Vagina (tissue), 2 donors: ENCODE measurements around the gene KCNH2. TPM values are rescaled to one million over a fixed set of nuclear protein-coding genes. Genes with fewer than 3 reads are reported as not detected.
"Not testable (repeated sequence)": the region's sequence is repeated elsewhere in the genome, so short reads cannot be mapped to it uniquely, and the experiment has no call there.

ENCODE experiments used
- DNase-seq, 2 donors: peaks; one replicate each; pipeline ENCODE4 v3.0.0-alpha.2; 2017; ENCODE audit errors: extremely low spot score in 2 of 2
- H3K27ac ChIP-seq: fragments of 200-600 bp; sonication (generic); one replicate; pipeline ENCODE4 v1.5.1; 2019
- H3K27me3 ChIP-seq: fragments of 200-600 bp; sonication (generic); one replicate; pipeline ENCODE4 v1.5.1; 2019
- H3K36me3 ChIP-seq, 2 donors: fragments of 200-600 bp; sonication (generic); one replicate each; pipeline ENCODE4 v1.5.1; 2017 to 2019
- H3K4me1 ChIP-seq: fragments of 200-600 bp; sonication (generic); one replicate; pipeline ENCODE4 v1.5.1; 2019
- H3K4me3 ChIP-seq, 2 donors: fragments of 200-600 bp; sonication (generic); 1 replicate in 1 of 2; 2 replicates in 1 of 2; pipeline ENCODE4 v1.5.1; 2016 to 2019
- H3K9me3 ChIP-seq: fragments of 200-600 bp; sonication (generic); one replicate; pipeline ENCODE4 v1.5.1; 2019
- CTCF ChIP-seq, 3 experiments: fragments of 450-650 bp in 2 of 3; fragments of 200-600 bp in 1 of 3; sonication (generic) in 1 of 3; IDR thresholded peaks; one replicate each; pipeline ENCODE4 v1.5.1; 2017 to 2019; ENCODE audit warnings: antibody characterized with exemption in 3 of 3, mild to moderate bottlenecking in 2 of 3, moderate library complexity in 2 of 3
- POLR2A ChIP-seq, 2 donors: fragments of 450-650 bp; IDR thresholded peaks; one replicate each; pipeline ENCODE4 v1.6.1; 2017; ENCODE audit warnings: antibody characterized with exemption in 2 of 2, mild to moderate bottlenecking in 2 of 2, moderate library complexity in 2 of 2
- POLR2AphosphoS5 ChIP-seq, 2 donors: sonication (generic); formaldehyde crosslinking; IDR thresholded peaks; one replicate each; pipeline ENCODE4 v1.9.0; 2017; ENCODE audit warnings: antibody characterized with exemption in 2 of 2, mild to moderate bottlenecking in 2 of 2, low read depth in 1 of 2; ENCODE audit not compliant: insufficient read depth in 1 of 2
- intact Hi-C: fragments of 100-400 bp; cut with DNase I; formaldehyde crosslinking; loops from one replicate; pipeline ENCODE4 v1.15.1; 2023
- total RNA-seq: library from RNA; depleted of rRNA; stranded (reverse); fragments of >200 nt; gene quantifications from one replicate; pipeline ENCODE4 v1.2.3, GENCODE V29; 2016

The KCNH2 gene
- total RNA-seq, 1 donor from 2014 or later, result 6.4 TPM

GRCh38 chr7:150912427-150912826 is 65.7 kb downstream of the KCNH2 start:
- no peak overlapping the region for H3K4me3 ChIP-seq
- H3K27me3 ChIP-seq, result no peaks in the 10 kb centered on the region
- TF ChIP-seq POLR2A (IDR thresholded peaks at IDR 0.05), result no peak
- no peak for TF ChIP-seq POLR2AphosphoS5 (IDR thresholded peaks at IDR 0.05; ENCODE audit: insufficient read depth in 1 of 2, low read depth in 1 of 2)
- TF ChIP-seq CTCF (IDR thresholded peaks at IDR 0.05), result no peak
- no peak overlapping the region for H3K27ac ChIP-seq
- intact Hi-C loops, result no loop called here
- no peaks in the 10 kb centered on the region for H3K36me3 ChIP-seq
- H3K4me1 ChIP-seq, result no peaks in the 10 kb centered on the region
- H3K9me3 ChIP-seq, result no peaks in the 10 kb centered on the region
- no peak for DNase-seq

GRCh38 chr7:150911590-150912267 is 66.4 kb downstream of the KCNH2 start:
- Histone ChIP-seq H3K27me3 (no peaks in the 10 kb centered on the region), H3K4me1 (no peaks in the 10 kb centered on the region), H3K27ac (no peak overlapping the region), H3K36me3 (no peaks in the 10 kb centered on the region), H3K4me3 (no peak overlapping the region), H3K9me3 (no peaks in the 10 kb centered on the region)
- DNase-seq, result no peak
- intact Hi-C loops, result no loop called here
- TF ChIP-seq POLR2AphosphoS5 (IDR thresholded peaks at IDR 0.05; ENCODE audit: insufficient read depth in 1 of 2, low read depth in 1 of 2) (no peak), POLR2A (IDR thresholded peaks at IDR 0.05) (no peak), CTCF (IDR thresholded peaks at IDR 0.05) (no peak)

DNA sequence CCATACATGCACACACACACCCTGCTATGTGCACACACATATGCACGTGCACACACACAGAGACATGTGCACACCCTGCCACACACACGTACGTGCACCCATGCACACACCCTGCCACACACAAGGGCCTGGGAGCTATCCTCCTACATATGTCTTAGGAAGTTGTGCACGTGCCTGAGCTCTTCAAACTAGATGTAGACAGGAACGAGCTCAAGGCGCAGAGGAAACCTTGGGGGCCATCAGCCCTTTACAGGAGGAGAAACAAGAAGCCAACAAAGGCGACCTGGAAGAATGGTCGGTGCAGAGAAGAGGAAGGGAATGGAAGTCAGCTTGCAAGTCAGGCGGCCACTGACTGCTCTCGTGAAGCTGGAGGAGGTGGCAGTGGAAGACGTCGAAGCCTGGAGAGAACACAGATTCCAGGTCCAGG is 67.1 kb downstream of the KCNH2 start:
- Histone ChIP-seq H3K4me3 (no peak overlapping the region), H3K27me3 (no peaks in the 10 kb centered on the region), H3K27ac (no peak overlapping the region), H3K9me3 (no peaks in the 10 kb centered on the region), H3K36me3 (no peaks in the 10 kb centered on the region), H3K4me1 (no peaks in the 10 kb centered on the region)
- intact Hi-C loops, result no loop called here
- TF ChIP-seq POLR2AphosphoS5 (IDR thresholded peaks at IDR 0.05; ENCODE audit: insufficient read depth in 1 of 2, low read depth in 1 of 2) (no peak), CTCF (IDR thresholded peaks at IDR 0.05) (no peak), POLR2A (IDR thresholded peaks at IDR 0.05) (no peak)
- no peak for DNase-seq

- H3K4me3 ChIP-seq, H3K9me3 ChIP-seq, H3K27ac ChIP-seq, H3K27me3 ChIP-seq, H3K36me3 ChIP-seq, intact Hi-C loops, DNase-seq, H3K4me1 ChIP-seq: not testable (repeated sequence)
These were observed 67.7 kb downstream of the KCNH2 start for GRCh38 chr7:150910305-150910995.

DNA sequence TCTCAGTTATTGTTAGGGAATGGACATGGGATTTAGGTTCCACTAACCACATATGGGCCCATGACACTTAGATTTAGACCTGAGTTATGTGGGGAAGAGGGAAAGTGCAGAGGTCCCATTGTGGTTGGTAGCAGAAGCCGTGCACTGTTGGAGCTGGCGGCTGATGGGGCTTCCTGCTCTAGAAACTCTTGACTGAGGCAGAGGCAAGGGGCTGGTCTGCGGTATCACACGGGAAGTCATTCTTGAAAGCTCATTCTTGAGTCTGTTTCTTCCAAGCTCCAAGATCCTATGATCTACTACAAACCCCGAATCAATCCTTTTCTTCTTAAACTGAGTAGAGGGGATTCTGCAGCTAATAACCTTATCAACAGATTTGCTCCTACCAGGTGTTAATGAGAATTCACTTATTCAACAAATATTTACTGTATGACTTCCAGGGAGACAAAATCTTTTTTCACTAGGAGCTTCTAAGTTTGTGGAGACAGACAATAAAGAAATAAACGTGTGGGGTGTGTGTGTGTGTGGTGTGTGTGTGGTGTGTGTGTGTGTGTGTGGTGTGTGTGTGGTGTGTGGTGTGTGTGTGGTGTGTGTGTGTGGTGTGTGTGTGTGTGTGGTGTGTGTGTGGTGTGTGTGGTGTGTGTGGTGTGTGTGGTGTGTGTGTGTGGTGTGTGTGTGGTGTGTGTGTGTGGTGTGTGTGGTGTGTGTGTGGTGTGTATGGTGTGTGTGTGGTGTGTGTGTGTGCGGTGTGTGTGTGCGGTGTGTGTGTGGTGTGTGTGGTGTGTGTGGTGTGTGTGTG is 68.7 kb downstream of the KCNH2 start:
- Histone ChIP-seq H3K27me3 (no peaks in the 10 kb centered on the region), H3K9me3 (no peaks in the 10 kb centered on the region), H3K4me3 (no peak overlapping the region), H3K36me3 (no peaks in the 10 kb centered on the region), H3K4me1 (peaks cover under 1% of the 10 kb centered on the region), H3K27ac (no peak overlapping the region)
- no peak for DNase-seq
- intact Hi-C loops, result no loop called here
- TF ChIP-seq POLR2AphosphoS5 (IDR thresholded peaks at IDR 0.05; ENCODE audit: insufficient read depth in 1 of 2, low read depth in 1 of 2), result no peak
- no peak for TF ChIP-seq CTCF (IDR thresholded peaks at IDR 0.05)
- TF ChIP-seq POLR2A (IDR thresholded peaks at IDR 0.05), result no peak
